Pancreas (tissue), 10 donors: ENCODE data around the gene MYO9B. TPM values are rescaled to one million over a fixed set of nuclear protein-coding genes. Genes with fewer than 3 reads are reported as not detected.

Source experiments
- ATAC-seq, 4 donors: fragments of 200-7000 bp; cut with Tn5 transposase; one replicate each; pipeline versions ENCODE4 v1.8.0 to v1.9.1; 2020; ENCODE audit warnings: mild to moderate bottlenecking in 4 of 4, moderate library complexity in 4 of 4
- DNase-seq, 6 donors: peaks; one replicate each; pipeline ENCODE4 v3.0.0-alpha.2; 2020
- FAIRE-seq: peaks from 2 replicates; lab custom pipeline; 2012; peaks lifted over from hg19 to GRCh38; lab: Jason Lieb, UNC
- H3K27ac ChIP-seq, 4 donors: fragments of 200-600 bp; sonication (generic); 1 replicate in 3 of 4; 2 replicates in 1 of 4; pipeline versions ENCODE4 v1.5.0 to v1.8.0; 2020
- H3K27me3 ChIP-seq, 4 donors: fragments of 200-600 bp; one replicate each; pipeline ENCODE4 v1.8.0; 2021
- H3K36me3 ChIP-seq, 3 donors: fragments of 200-600 bp; sonication (generic) in 1 of 3; one replicate each; pipeline versions ENCODE4 v1.5.0 to v1.8.0; 2020 to 2021
- H3K4me1 ChIP-seq, 3 donors: fragments of 200-600 bp; one replicate each; pipeline ENCODE4 v1.8.0; 2021
- H3K4me3 ChIP-seq, 4 donors: fragments of 200-600 bp; sonication (generic) in 2 of 4; one replicate each; pipeline versions ENCODE4 v1.5.0 to v1.8.0; 2020 to 2021
- H3K9me3 ChIP-seq, 4 donors: fragments of 200-600 bp; one replicate each; pipeline ENCODE4 v1.8.0; 2021
- CTCF ChIP-seq, 4 donors: fragments of 200-600 bp; sonication (generic) in 3 of 4; IDR thresholded peaks; one replicate each; pipeline versions ENCODE4 v1.5.0 to v1.8.0; 2021; ENCODE audit warnings: antibody characterized with exemption in 4 of 4
- WGBS, 2 donors: extraction: QIAGEN DNeasy Blood & Tissue Kit; methylation state at CpG; one replicate each; pipeline ENCODE4 v1.1.7; 2013; 5-methylcytosine and 5-hydroxymethylcytosine counted together
- intact Hi-C, 3 donors: fragments of 100-400 bp; cut with DNase I; formaldehyde crosslinking; loops; one replicate each; pipeline versions ENCODE4 v1.11.1 to v1.14.2; 2022
- polyA plus RNA-seq, 2 donors: library from polyadenylated mRNA; stranded (reverse); fragments of 200-250 nt; gene quantifications; one replicate each; pipeline ENCODE4 v1.2.3, GENCODE V29; 2013
- total RNA-seq, 6 donors: library from RNA; stranded (reverse); fragmentation: NEBNext Ultra II Directional in 4 of 6; extraction: Animal tissue kit (Norgen Biotek cat#: 25700) in 4 of 6; gene quantifications; one replicate each; pipeline versions ENCODE4 v1.2.1 to v1.2.4, GENCODE V29; 2021 to 2023
- donor health status: healthy with polysubstance abuse.
- donor health status: DM: no; HTN: no; CAD: no; lungs with moderate emphysema.
- donor health status: DM: no; HTN: no; CAD: no.
- donor health status: control.
- donor health status: control.
- donor health status: Bipolar disorder and iron deficiency.
- donor health status: DM: yes; HTN: yes; CAD: no.
- donor health status: DM: no; HTN: no; CAD: no.
- donor health status: DM: no; HTN: no; CAD: no.
- donor health status: DM: yes; HTN: yes; CAD: no.

Gene MYO9B
- total and polyA plus RNA-seq, 8 donors = 16.6 to 53.4 (median 23.4) TPM

- Histone ChIP-seq H3K27me3 (no peaks in the 10 kb centered on the region), H3K27ac (no peak overlapping the region), H3K9me3 (no peaks in the 10 kb centered on the region), H3K4me3 (no peak overlapping the region), H3K36me3 (peaks cover 0 to 11% (median 8%) of the 10 kb centered on the region in 3 donors), H3K4me1 (peaks cover 0 to 1% (median 0%) of the 10 kb centered on the region in 3 donors)
- 96 to 98% methylated on average over 3 of the region's 3 CpGs for WGBS, 2 donors
- DNase-seq (no peak), FAIRE-seq (no peak), ATAC-seq (no peak)
- intact Hi-C loops = no loop called here
- no peak for TF ChIP-seq CTCF (IDR thresholded peaks at IDR 0.05)
These were observed 154.3 kb downstream of the MYO9B start for GRCh38 chr19:17229890-17230289.

DNA sequence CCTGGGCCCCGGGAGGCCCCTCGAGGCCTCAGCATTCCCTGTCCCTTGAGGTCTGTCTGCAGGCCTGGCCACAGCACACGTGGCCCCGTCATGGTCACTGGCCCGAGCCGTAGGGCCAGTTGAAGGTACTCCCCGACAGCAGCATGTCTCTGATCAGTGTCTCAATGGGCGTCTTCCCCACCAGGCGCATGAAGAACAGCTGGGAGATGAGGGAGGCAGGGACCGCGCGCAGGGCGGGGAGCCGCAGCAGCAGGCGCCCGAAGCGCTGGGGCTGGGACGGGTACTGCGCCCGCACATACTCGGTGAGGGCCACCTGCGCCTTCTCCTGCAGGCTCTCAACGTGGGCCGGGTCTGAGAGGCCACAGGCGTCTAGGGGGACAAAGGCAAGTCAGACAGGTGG, 156.7 kb downstream of the MYO9B start:
- Histone ChIP-seq H3K36me3 (peaks cover 0 to 11% (median 8%) of the 10 kb centered on the region in 3 donors), H3K9me3 (no peaks in the 10 kb centered on the region), H3K27me3 (no peaks in the 10 kb centered on the region), H3K4me1 (peaks cover 0 to 16% (median 5%) of the 10 kb centered on the region in 3 donors), H3K27ac (no peak overlapping the region), H3K4me3 (no peak overlapping the region)
- ATAC-seq (no peak), FAIRE-seq (no peak), DNase-seq (no peak)
- 89 to 92% methylated on average over 25 of the region's 25 CpGs for WGBS, 2 donors
- TF ChIP-seq CTCF (IDR thresholded peaks at IDR 0.05) = no peak
- intact Hi-C loops = no loop called here

DNA sequence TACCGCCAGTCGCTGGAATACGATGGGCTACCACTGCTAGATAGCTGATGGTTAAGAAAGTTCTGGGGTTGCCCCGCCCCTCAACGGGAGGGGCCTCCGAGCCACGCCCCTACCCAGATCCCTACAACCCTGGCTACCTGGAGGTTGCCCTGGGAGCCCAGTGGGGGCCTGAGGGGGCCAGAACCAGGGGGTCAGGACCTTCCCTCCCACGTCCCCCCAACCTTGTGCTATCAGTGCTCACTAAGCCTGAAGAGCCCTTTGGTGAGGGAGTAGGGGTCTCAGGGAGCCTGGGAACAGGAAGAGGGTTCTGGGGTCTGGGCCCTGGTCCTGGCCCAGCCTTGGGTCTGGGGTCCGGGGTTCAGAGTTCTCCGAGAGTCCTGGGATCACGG, 159.3 kb downstream of the MYO9B start:
- no peaks in the 10 kb centered on the region for H3K27me3 ChIP-seq
- H3K27ac ChIP-seq = peak overlapping the region in 3 of 4 donors; percentile 42 to 69 (median 64)
- WGBS, 2 donors = 46 to 53% methylated on average over 11 of the region's 11 CpGs
- DNase-seq (peak in 3 of 6 donors; percentile 63 to 81 (median 73)), FAIRE-seq (no peak), ATAC-seq (peak; percentile 59 to 81 (median 78))
- TF ChIP-seq CTCF (IDR thresholded peaks at IDR 0.05) = no peak
- peaks cover 0 to 19% (median 8%) of the 10 kb centered on the region in 3 donors for H3K36me3 ChIP-seq
- intact Hi-C loops = no loop called here
- peak overlapping the region in 1 of 4 donors; percentile 59 for H3K4me3 ChIP-seq
- peaks cover 1 to 18% (median 5%) of the 10 kb centered on the region in 3 donors for H3K4me1 ChIP-seq
- no peaks in the 10 kb centered on the region for H3K9me3 ChIP-seq

DNA sequence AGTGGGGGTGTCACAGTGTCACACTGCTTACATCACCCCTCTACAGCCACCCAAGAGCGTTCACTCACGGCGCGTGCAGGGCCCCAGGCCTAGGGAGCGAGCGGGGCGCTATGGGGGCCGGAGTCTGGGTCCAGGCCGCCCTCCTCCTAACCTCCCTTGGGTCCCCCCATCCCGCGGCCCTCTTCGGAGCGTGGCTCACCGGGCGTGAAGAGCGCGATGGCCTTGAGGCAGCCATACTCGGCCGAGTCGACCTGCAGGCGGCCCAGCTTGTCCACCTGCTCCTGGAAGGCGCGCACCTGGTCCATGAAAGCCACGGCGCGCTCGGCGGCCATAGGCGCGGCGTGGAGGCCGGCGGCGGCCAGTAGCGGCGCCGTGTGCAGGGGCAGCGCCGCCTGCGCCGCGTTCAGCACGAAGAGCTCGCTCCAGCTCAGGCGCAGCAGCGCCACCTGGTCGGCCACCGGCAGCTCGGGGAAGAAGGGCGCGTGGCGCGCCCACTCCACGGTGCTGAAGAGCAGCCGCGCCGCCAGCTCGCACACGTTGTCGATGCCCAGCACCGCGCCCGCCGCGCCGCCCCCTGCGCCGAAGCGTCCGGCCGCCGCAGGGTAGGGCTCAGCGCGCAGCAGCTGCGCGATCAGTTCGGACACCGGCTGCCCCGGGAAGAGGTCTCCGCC, 159.9 kb downstream of the MYO9B start:
- Histone ChIP-seq H3K27me3 (no peaks in the 10 kb centered on the region), H3K4me1 (peaks cover 5 to 21% (median 7%) of the 10 kb centered on the region in 3 donors), H3K9me3 (no peaks in the 10 kb centered on the region), H3K36me3 (peaks cover 0 to 19% (median 8%) of the 10 kb centered on the region in 3 donors), H3K27ac (peak overlapping the region in 3 of 4 donors; percentile 42 to 69 (median 64)), H3K4me3 (peak overlapping the region; percentile 31 to 59 (median 38))
- ATAC-seq (peak; percentile 59 to 88 (median 84)), FAIRE-seq (no peak), DNase-seq (peak; percentile 64 to 84 (median 68))
- intact Hi-C loops = no loop called here
- 18 to 26% methylated on average over 51 to 80 of the region's 80 CpGs for WGBS, 2 donors
- no peak for TF ChIP-seq CTCF (IDR thresholded peaks at IDR 0.05)
